Gastroesophageal sphincter (tissue), 4 donors: Measurements from ENCODE around the gene PRRG1. TPM values are rescaled to one million over a fixed set of nuclear protein-coding genes. Genes with fewer than 3 reads are reported as not detected.
"Not testable (repeated sequence)": the region's sequence is repeated elsewhere in the genome, so short reads cannot be mapped to it uniquely, and the experiment has no call there.

Source experiments
- ATAC-seq: fragments of 150-250 bp; one replicate; pipeline ENCODE4 v1.9.1; 2016; ENCODE audit warnings: mild to moderate bottlenecking, moderate library complexity
- H3K27ac ChIP-seq, 4 donors: fragments of 200-600 bp; sonication (generic) in 3 of 4; 1 replicate in 3 of 4; 2 replicates in 1 of 4; pipeline ENCODE4 v1.5.1; 2016 to 2019
- H3K27me3 ChIP-seq: fragments of 200-600 bp; sonication (generic); one replicate; pipeline ENCODE4 v1.5.1; 2019
- H3K36me3 ChIP-seq, 2 donors: fragments of 200-600 bp; sonication (generic); one replicate each; pipeline ENCODE4 v1.5.1; 2019; ENCODE audit warnings: control low read depth in 1 of 2
- H3K4me1 ChIP-seq, 3 donors: fragments of 200-600 bp; sonication (generic); 1 replicate in 2 of 3; 2 replicates in 1 of 3; pipeline ENCODE4 v1.5.1; 2016 to 2019; ENCODE audit warnings: control low read depth in 2 of 3
- H3K4me3 ChIP-seq, 2 donors: fragments of 200-600 bp; sonication (generic); one replicate each; pipeline ENCODE4 v1.5.1; 2019; ENCODE audit warnings: mild to moderate bottlenecking in 1 of 2, moderate library complexity in 1 of 2
- H3K9me3 ChIP-seq, 3 donors: fragments of 200-600 bp; sonication (generic); one replicate each; pipeline ENCODE4 v1.5.1; 2017 to 2019; ENCODE audit warnings: control low read depth in 2 of 3
- EP300 ChIP-seq: sonication (generic); formaldehyde crosslinking; IDR thresholded peaks from one replicate; pipeline ENCODE4 v1.6.1; 2017; ENCODE audit warnings: antibody characterized with exemption, mild to moderate bottlenecking
- POLR2A ChIP-seq, 2 donors: fragments of 450-650 bp; IDR thresholded peaks; one replicate each; pipeline ENCODE4 v1.6.1; 2017; ENCODE audit warnings: antibody characterized with exemption in 2 of 2, mild to moderate bottlenecking in 2 of 2, moderate library complexity in 1 of 2
- POLR2AphosphoS5 ChIP-seq: sonication (generic); formaldehyde crosslinking; IDR thresholded peaks from one replicate; pipeline ENCODE4 v1.6.1; 2017; ENCODE audit warnings: antibody characterized with exemption
- WGBS, 2 donors: methylation state at CpG; one replicate each; pipeline ENCODE4 v1.1.5; 2018; ENCODE audit warnings: low coverage in 1 of 2; 5-methylcytosine and 5-hydroxymethylcytosine counted together
- total RNA-seq, 4 donors: library from RNA; depleted of rRNA; stranded (reverse); fragments of >200 nt; gene quantifications; one replicate each; pipeline ENCODE4 v1.1.0, GENCODE V29; 2016
- TF ChIP-seq, protein P1 (sequence below), 4 experiments: fragments of 200-600 bp in 2 of 4; fragments of 450-650 bp in 2 of 4; sonication (generic) in 1 of 4; IDR thresholded peaks; one replicate each; pipeline ENCODE4 v1.5.1; 2017 to 2019; ENCODE audit warnings: antibody characterized with exemption in 4 of 4, mild to moderate bottlenecking in 2 of 4, moderate library complexity in 2 of 4

Gene PRRG1
- total RNA-seq, 4 donors from 2014 or later = 5.3 to 13.9 (median 7.0) TPM

DNA sequence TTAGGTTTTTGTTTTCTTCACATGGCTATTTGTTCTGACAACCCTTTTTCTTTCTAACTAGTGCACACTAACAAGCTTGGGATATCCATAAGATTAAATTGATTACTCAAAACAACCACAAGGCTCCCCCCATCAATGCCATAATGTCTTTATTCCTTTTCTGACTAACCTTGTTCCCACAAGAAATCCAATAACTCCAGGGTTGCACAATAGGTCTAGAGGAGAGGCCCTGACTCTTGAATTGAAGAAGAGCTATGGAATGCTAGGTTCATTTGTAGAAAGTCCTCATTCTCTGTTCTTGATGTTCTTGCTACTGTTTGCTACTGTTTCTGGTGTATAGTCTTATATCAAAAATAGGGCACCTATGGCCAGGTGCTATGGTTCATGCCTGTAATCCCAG lies 71.0 kb downstream of the PRRG1 start:
- H3K4me3 ChIP-seq = no peak overlapping the region
- no peak for ATAC-seq
- H3K36me3 ChIP-seq = no peaks in the 10 kb centered on the region
- H3K4me1 ChIP-seq = no peaks in the 10 kb centered on the region
- no peak overlapping the region for H3K27ac ChIP-seq
- no peaks in the 10 kb centered on the region for H3K9me3 ChIP-seq
- H3K27me3 ChIP-seq = no peaks in the 10 kb centered on the region
- TF ChIP-seq EP300 (no peak), POLR2A (IDR thresholded peaks at IDR 0.05) (no peak), POLR2AphosphoS5 (no peak)
- TF ChIP-seq, protein P1, sequence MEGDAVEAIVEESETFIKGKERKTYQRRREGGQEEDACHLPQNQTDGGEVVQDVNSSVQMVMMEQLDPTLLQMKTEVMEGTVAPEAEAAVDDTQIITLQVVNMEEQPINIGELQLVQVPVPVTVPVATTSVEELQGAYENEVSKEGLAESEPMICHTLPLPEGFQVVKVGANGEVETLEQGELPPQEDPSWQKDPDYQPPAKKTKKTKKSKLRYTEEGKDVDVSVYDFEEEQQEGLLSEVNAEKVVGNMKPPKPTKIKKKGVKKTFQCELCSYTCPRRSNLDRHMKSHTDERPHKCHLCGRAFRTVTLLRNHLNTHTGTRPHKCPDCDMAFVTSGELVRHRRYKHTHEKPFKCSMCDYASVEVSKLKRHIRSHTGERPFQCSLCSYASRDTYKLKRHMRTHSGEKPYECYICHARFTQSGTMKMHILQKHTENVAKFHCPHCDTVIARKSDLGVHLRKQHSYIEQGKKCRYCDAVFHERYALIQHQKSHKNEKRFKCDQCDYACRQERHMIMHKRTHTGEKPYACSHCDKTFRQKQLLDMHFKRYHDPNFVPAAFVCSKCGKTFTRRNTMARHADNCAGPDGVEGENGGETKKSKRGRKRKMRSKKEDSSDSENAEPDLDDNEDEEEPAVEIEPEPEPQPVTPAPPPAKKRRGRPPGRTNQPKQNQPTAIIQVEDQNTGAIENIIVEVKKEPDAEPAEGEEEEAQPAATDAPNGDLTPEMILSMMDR (IDR thresholded peaks at IDR 0.05) = no peak

- ATAC-seq = no peak
- Histone ChIP-seq H3K27me3 (no peaks in the 10 kb centered on the region), H3K4me3 (no peak overlapping the region), H3K9me3 (no peaks in the 10 kb centered on the region), H3K27ac (no peak overlapping the region), H3K4me1 (no peaks in the 10 kb centered on the region), H3K36me3 (no peaks in the 10 kb centered on the region)
- TF ChIP-seq POLR2AphosphoS5 (no peak), EP300 (no peak), POLR2A (IDR thresholded peaks at IDR 0.05) (no peak)
- TF ChIP-seq, protein P1 (IDR thresholded peaks at IDR 0.05) = no peak
- WGBS, 2 donors = 78 to 93% methylated on average over 1 to 3 of the region's 3 CpGs
Measured at GRCh38 chrX:37420756-37421155, 71.6 kb downstream of the PRRG1 start.

DNA sequence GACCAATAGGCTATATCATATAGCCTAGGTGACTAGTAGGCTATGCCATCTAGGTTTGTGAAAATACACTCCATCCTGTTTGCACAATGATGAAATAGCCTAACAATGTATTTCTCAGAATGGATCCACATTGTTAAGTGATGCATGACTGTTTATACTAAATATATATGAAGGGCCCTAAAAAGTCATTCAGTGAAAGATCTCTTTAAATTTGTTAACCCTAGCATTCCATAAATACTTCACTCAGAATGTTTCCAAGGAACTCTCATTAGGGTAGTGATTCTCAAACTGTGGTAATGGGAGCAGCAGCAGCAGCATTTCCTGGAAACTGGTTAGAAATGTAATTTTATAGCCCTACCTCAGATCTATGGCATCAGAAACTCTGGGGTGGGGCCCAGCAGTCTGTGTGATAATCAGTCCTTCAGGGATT lies 74.9 kb downstream of the PRRG1 start:
- H3K27ac ChIP-seq = no peak overlapping the region
- ATAC-seq = no peak
- H3K36me3 ChIP-seq = no peaks in the 10 kb centered on the region
- no peaks in the 10 kb centered on the region for H3K27me3 ChIP-seq
- H3K4me3 ChIP-seq = no peak overlapping the region
- no peaks in the 10 kb centered on the region for H3K4me1 ChIP-seq
- no peaks in the 10 kb centered on the region for H3K9me3 ChIP-seq
- no peak for TF ChIP-seq EP300
- TF ChIP-seq POLR2AphosphoS5 = no peak
- TF ChIP-seq POLR2A (IDR thresholded peaks at IDR 0.05) = no peak
- TF ChIP-seq, protein P1 (IDR thresholded peaks at IDR 0.05) = no peak

GRCh38 chrX:37425370-37425769 lies 76.2 kb downstream of the PRRG1 start:
- WGBS, 2 donors = 100% methylated on average over 1 of the region's 1 CpG
- Histone ChIP-seq H3K4me3 (no peak overlapping the region), H3K4me1 (no peaks in the 10 kb centered on the region), H3K27me3 (no peaks in the 10 kb centered on the region), H3K27ac (no peak overlapping the region), H3K36me3 (no peaks in the 10 kb centered on the region), H3K9me3 (no peaks in the 10 kb centered on the region)
- TF ChIP-seq EP300 (no peak), POLR2A (IDR thresholded peaks at IDR 0.05) (no peak), POLR2AphosphoS5 (no peak)
- TF ChIP-seq, protein P1 (IDR thresholded peaks at IDR 0.05) = no peak
- ATAC-seq = no peak

GRCh38 chrX:37428962-37429361 lies 79.8 kb downstream of the PRRG1 start:
- ATAC-seq, H3K4me3 ChIP-seq, H3K36me3 ChIP-seq, H3K9me3 ChIP-seq, H3K27me3 ChIP-seq, H3K4me1 ChIP-seq, H3K27ac ChIP-seq: not testable (repeated sequence)
- WGBS, 2 donors = 52% methylated on average over 2 of the region's 2 CpGs; no CpG with 5 or more reads in 1 of the 2 donors

- no peak for ATAC-seq
- TF ChIP-seq POLR2AphosphoS5 (no peak), POLR2A (IDR thresholded peaks at IDR 0.05) (no peak), EP300 (no peak)
- TF ChIP-seq, protein P1 (IDR thresholded peaks at IDR 0.05) = no peak
Measured at GRCh38 chrX:37434362-37434761, 85.2 kb downstream of the PRRG1 start.

More at GRCh38 chrX:37434362-37434761, 85.2 kb downstream of the PRRG1 start:
- Histone ChIP-seq H3K36me3 (no peaks in the 10 kb centered on the region), H3K9me3 (no peaks in the 10 kb centered on the region), H3K27me3 (no peaks in the 10 kb centered on the region), H3K27ac (no peak overlapping the region), H3K4me3 (no peak overlapping the region), H3K4me1 (no peaks in the 10 kb centered on the region)
- WGBS, 2 donors = 80 to 100% methylated on average over 1 of the region's 1 CpG
